SK-N-SH treated with all-trans-retinoic acid at 6 μM for 48 hours (cell line): ENCODE results near the gene MRPL1.

Source experiments
- ATAC-seq: fragments of 200-7000 bp; cut with Tn5 transposase; 3 replicates; pipeline ENCODE4 v1.9.1; 2020; ENCODE audit warnings: mild to moderate bottlenecking, moderate library complexity
- ARNTL ChIP-seq: fragments of 450-650 bp; formaldehyde crosslinking; IDR thresholded peaks from 2 replicates; pipeline ENCODE4 v1.5.0; 2020; ENCODE audit warnings: low read depth, mild to moderate bottlenecking, moderate library complexity, borderline replicate concordance
- BACH2 ChIP-seq: fragments of 250-450 bp; sonication (Bioruptor Pico); IDR thresholded peaks from 2 replicates; pipeline ENCODE4 v1.9.0; 2021; ENCODE audit warnings: mild to moderate bottlenecking, borderline replicate concordance
- CREB5 ChIP-seq: fragments of 250-450 bp; sonication (Bioruptor Pico); IDR thresholded peaks from 2 replicates; pipeline ENCODE4 v1.5.1; 2020; ENCODE audit warnings: low read depth, mild to moderate bottlenecking, moderate library complexity
- CSDC2 ChIP-seq: fragments of 250-450 bp; sonication (Bioruptor Pico); IDR thresholded peaks from 2 replicates; pipeline ENCODE4 v1.5.0; 2020; ENCODE audit warnings: mild to moderate bottlenecking, moderate library complexity
- CSRNP3 ChIP-seq: fragments of 250-450 bp; sonication (Bioruptor Pico); IDR thresholded peaks from 2 replicates; pipeline ENCODE4 v1.5.1; 2021; ENCODE audit warnings: mild to moderate bottlenecking, moderate library complexity
- ESRRG ChIP-seq: fragments of 250-450 bp; sonication (Bioruptor Pico); IDR thresholded peaks from 2 replicates; pipeline ENCODE4 v1.6.1; 2021; ENCODE audit warnings: mild to moderate bottlenecking
- GLIS3 ChIP-seq: fragments of 250-450 bp; sonication (Bioruptor Pico); IDR thresholded peaks from 2 replicates; pipeline ENCODE4 v1.5.0; 2020; ENCODE audit warnings: mild to moderate bottlenecking, moderate library complexity
- OSR1 ChIP-seq: fragments of 250-450 bp; sonication (Bioruptor Pico); IDR thresholded peaks from 2 replicates; pipeline ENCODE4 v1.8.0; 2022; ENCODE audit warnings: moderate library complexity, mild to moderate bottlenecking, inconsistent platforms
- PATZ1 ChIP-seq: fragments of 250-450 bp; sonication (Bioruptor Pico); IDR thresholded peaks from 2 replicates; pipeline ENCODE4 v1.8.0; 2020; ENCODE audit warnings: mild to moderate bottlenecking, moderate library complexity, borderline replicate concordance
- POU6F1 ChIP-seq: fragments of 250-450 bp; sonication (Bioruptor Pico); IDR thresholded peaks from 2 replicates; pipeline ENCODE4 v1.8.0; 2021; ENCODE audit warnings: low read depth, mild to moderate bottlenecking, moderate library complexity, borderline replicate concordance
- PPARA ChIP-seq: fragments of 250-450 bp; sonication (Bioruptor Pico); IDR thresholded peaks from 2 replicates; pipeline ENCODE4 v1.5.0; 2020; ENCODE audit warnings: mild to moderate bottlenecking, borderline replicate concordance
- SNAI2 ChIP-seq: fragments of 250-450 bp; sonication (Bioruptor Pico); IDR thresholded peaks from 2 replicates; pipeline ENCODE4 v1.5.0; 2020; ENCODE audit warnings: mild to moderate bottlenecking, moderate library complexity
- TCF4 ChIP-seq: fragments of 250-450 bp; sonication (Bioruptor Pico); IDR thresholded peaks from 2 replicates; pipeline ENCODE4 v1.8.0; 2021; ENCODE audit warnings: mild to moderate bottlenecking, moderate library complexity, borderline replicate concordance
- TOX ChIP-seq: fragments of 250-450 bp; sonication (Bioruptor Pico); IDR thresholded peaks from 2 replicates; pipeline ENCODE4 v1.8.0; 2021; ENCODE audit warnings: mild to moderate bottlenecking, moderate library complexity, borderline replicate concordance
- ZC3H10 ChIP-seq: fragments of 250-450 bp; sonication (Bioruptor Pico); IDR thresholded peaks from 2 replicates; pipeline ENCODE4 v1.5.1; 2021; ENCODE audit warnings: mild to moderate bottlenecking, moderate library complexity
- ZFP3 ChIP-seq: fragments of 250-450 bp; sonication (Bioruptor Pico); IDR thresholded peaks from 2 replicates; pipeline ENCODE4 v1.5.0; 2020; ENCODE audit warnings: mild to moderate bottlenecking, moderate library complexity
- ZFP30 ChIP-seq: fragments of 450-650 bp; formaldehyde crosslinking; IDR thresholded peaks from 2 replicates; pipeline ENCODE4 v1.5.0; 2022; ENCODE audit warnings: mild to moderate bottlenecking, moderate library complexity
- ZNF565 ChIP-seq: fragments of 450-650 bp; formaldehyde crosslinking; conservative IDR thresholded peaks from 2 replicates; pipeline ENCODE4 v1.5.0; 2020; ENCODE audit warnings: low read depth, mild to moderate bottlenecking, moderate library complexity
- ZNF70 ChIP-seq: fragments of 450-650 bp; formaldehyde crosslinking; IDR thresholded peaks from 2 replicates; pipeline ENCODE4 v1.5.0; 2020; ENCODE audit warnings: mild to moderate bottlenecking, moderate library complexity
- ZNF8 ChIP-seq: fragments of 450-650 bp; formaldehyde crosslinking; IDR thresholded peaks from 2 replicates; pipeline ENCODE4 v1.5.0; 2020; ENCODE audit warnings: mild to moderate bottlenecking, moderate library complexity

Gene MRPL1

GRCh38 chr4:77862478-77863216 is at the start of gene MRPL1:
MRPL1 (plus strand) TSS chr4:77862830; CDS start chr4:77862849, 19 bp downstream.
- no peak for TF ChIP-seq PATZ1 (CRISPR knock-in tag)
- TF ChIP-seq POU6F1: peak; percentile 46; the same call in 1 of the 2 replicates
- no peak for TF ChIP-seq PPARA (CRISPR knock-in tag)
- peak; percentile 80 for TF ChIP-seq ZFP3 (CRISPR knock-in tag)
- ATAC-seq: peak; percentile 96

GRCh38 chr4:77815636-77816035 is 47.0 kb upstream of the MRPL1 start:
- no peak for ATAC-seq
- TF ChIP-seq ZNF565 (no peak), ZFP30 (no peak), CREB5 (CRISPR knock-in tag) (no peak), CSRNP3 (CRISPR knock-in tag) (no peak), TCF4 (CRISPR knock-in tag) (no peak), PATZ1 (CRISPR knock-in tag) (no peak), SNAI2 (CRISPR knock-in tag) (no peak), ZFP3 (CRISPR knock-in tag) (no peak), BACH2 (CRISPR knock-in tag) (no peak), ESRRG (CRISPR knock-in tag) (no peak), OSR1 (CRISPR knock-in tag) (no peak)

- TF ChIP-seq BACH2 (CRISPR knock-in tag): no peak
- no peak for TF ChIP-seq ZNF565
- no peak for TF ChIP-seq ZFP3 (CRISPR knock-in tag)
- no peak for TF ChIP-seq CREB5 (CRISPR knock-in tag)
- TF ChIP-seq ARNTL (CRISPR knock-in tag): no peak
- no peak for TF ChIP-seq ZNF8 (CRISPR knock-in tag)
- TF ChIP-seq CSDC2 (CRISPR knock-in tag): no peak
- TF ChIP-seq POU6F1: no peak
- no peak for TF ChIP-seq ZNF70 (CRISPR knock-in tag)
- TF ChIP-seq TOX: no peak
- TF ChIP-seq ZFP30: no peak
- TF ChIP-seq PPARA (CRISPR knock-in tag): no peak
- no peak for TF ChIP-seq GLIS3 (CRISPR knock-in tag)
- no peak for TF ChIP-seq ZC3H10 (CRISPR knock-in tag)
- no peak for TF ChIP-seq SNAI2 (CRISPR knock-in tag)
- no peak for TF ChIP-seq ESRRG (CRISPR knock-in tag)
- ATAC-seq: no peak
Observed at GRCh38 chr4:77816546-77816945, 46.1 kb upstream of the MRPL1 start.
